ENCODE measurements around the gene LPAR1.

Gene LPAR1

DNA sequence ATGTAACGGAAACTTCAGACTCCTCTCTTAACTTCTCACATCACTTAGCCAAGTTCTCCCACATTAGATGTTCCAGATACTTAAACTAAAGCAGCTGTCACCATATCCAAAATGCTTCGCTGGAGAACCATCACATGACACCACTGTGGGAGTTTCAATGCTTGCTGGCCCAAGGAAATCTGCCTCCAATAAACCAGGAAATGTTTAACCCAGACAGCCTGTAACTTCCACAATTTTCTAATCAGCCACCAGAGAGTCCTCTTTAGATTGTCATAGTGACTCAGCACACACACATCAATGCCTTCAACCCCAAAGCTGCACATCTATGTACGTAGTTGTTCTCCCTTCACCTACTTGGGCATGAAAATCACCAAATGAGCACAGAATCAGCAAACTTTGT, 118.7 kb downstream of the LPAR1 start:
- DNase-seq (ENCODE audit: low read depth): peak; percentile 96

DNA sequence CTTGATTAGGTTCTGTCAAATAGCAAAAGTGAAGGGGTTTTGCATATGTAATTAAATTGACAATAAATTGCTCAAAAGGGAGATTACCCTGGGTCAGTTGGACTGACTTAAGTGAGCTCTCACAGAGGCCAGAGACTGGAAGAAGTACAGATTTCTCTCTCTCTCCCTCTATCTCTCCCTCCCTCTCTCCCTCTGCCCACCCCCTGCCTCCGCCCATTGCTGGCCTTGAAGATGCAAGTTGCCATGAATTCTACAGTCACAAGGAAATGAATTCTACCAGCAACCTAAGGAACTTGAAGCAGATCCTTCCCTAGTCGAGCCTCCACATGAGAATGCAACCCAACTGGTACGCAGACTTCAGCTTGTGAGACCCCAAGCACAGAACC, 119.2 kb downstream of the LPAR1 start:
- no peak for DNase-seq (ENCODE audit: low read depth)

DNA sequence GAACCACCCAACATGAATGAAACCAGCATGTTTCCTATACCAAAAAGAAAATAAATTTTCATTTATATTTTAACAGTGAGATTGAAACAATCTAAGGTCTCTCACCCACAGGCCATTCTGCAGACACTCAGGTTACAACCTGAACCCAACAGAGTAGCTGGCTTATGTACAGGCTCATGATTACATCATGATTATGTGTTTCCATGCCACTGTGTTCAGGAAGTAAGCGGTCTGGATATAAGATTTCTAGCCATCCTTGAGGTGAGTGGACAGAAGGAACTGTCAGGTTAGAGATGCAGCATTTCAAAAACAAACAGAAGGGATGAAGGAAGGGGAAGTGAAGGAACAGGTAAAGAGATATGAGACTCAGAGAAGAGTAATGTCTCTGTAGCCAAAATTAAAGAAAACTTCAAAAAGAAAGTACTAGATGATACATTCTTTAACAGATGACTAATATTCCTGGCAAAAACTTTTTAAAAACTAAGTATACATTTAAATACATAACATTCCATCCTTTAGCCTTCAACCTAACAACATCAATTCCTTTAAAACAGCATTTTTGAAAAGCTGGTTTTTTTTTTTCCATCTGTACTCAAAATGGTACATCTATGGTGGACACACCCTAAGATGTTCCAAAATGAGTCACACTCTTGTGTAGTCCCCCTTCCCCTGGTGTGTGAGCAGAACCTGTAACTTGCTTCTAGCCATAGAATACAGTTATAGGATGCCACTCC, 119.8 kb downstream of the LPAR1 start:
- peak; percentile 84 for DNase-seq (ENCODE audit: low read depth)

DNA sequence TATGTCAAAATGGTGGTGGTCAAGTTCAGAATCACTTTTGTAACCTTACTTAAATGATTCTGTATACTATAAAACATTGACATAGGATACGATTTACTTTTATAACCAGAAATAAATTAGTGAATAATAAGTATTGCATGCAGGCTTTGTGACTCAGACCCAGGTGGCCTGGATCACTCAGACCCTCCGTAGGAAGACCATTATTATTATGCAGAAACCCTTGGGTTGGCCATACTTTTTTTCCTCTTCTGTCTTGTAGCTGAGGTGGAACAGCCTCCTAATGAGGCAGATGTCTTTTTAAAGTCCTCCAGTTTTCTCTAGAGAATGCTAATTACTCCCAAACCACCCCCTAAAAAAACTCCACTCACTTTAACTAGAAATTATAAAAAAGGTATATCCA, 121.9 kb downstream of the LPAR1 start:
- DNase-seq (ENCODE audit: low read depth): no peak

DNA sequence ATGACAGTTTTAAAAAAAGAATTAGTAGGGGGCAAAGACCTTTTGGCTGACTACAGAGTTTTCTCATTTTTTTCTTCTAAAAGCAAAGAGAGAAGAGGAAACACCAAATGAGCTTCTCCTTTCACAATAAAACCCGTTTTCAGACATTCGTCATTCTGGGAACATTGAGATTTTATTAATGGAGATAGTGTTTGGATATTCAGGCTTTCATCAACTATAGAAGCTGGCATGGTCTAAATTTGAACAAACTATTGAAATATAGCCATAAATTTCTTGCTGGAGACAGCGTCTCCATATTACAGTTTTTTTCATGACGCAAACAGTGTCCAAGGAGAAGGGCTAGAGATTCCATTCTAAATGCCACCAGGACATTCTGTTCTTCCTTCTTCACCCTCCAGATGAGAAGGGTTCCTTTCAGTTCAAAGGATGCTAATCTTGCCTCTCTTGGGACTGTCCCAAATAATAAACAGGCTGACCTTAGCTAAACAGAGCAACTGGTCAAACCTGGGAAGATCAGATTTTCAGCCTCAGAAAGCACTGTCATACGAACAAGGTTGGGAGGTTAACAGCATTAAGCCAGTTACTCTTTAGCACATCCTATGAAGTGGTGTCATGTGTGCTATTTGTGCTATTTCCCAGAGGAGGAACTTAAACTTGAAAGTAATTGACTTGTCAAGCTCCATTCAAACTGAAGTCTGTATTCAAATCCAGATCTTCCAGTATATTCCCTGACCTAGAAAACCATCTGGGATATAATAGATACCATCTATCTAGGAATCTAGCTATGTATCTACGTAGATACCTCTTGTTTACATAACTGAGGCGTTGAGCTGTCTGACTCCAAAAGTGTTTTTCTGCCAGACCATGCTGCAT, 125.6 kb downstream of the LPAR1 start:
- peak; percentile 75 for DNase-seq (ENCODE audit: low read depth)

DNA sequence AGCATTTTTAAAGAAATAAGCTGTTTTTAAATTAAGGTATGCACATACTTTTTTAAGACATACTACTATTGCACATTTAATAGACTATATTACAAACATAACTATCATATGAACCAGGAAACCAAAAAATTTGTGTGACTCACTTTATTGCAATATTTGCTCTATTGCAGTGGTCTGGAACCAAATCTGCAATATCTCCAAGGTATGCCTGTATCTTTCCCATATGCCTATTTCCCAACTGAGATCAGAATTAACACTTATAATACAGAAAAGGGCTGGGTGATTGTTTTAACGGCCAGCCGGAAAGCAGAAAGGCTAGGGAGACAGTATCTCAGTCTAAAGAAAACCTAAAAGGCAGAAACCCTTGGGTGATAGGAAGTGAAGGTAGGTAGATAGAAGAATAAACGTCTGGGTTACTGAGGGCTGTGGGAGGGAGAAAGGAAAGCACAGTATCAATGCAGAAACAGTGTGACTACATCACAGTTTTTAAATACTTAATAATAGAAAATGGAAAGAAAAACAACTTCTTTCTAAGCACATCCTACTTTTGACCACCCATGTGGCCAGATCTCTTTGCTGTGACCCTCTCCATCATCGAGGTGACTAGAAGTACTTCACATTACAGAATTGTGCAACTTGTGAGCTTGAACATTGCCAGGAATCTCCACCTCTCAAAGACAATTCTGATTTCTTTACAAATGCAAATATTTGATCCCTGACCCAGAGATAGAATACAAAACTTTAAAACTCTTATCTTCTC, 126.4 kb downstream of the LPAR1 start:
- peak; percentile 77 for DNase-seq (ENCODE audit: low read depth)

DNA sequence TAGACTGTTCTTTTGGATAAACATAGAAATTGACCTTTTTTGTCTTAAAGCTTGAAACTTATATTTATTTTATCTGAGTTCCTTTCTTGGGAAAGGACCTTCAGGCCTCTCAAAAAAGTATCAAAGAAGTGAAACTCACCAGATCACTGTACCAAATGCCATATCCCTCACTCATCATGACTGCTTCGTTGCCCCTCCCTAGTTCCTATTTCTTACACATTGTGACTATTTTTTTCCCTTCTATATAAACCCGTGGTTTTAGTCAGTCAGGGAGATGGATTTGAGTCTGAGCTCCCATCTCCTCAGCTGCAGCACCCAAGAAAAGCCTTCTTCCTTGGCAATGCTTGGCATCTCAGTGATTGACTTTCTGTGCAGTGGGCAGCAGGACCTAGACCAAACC, 129.4 kb downstream of the LPAR1 start:
- no peak for DNase-seq (ENCODE audit: low read depth)

DNA sequence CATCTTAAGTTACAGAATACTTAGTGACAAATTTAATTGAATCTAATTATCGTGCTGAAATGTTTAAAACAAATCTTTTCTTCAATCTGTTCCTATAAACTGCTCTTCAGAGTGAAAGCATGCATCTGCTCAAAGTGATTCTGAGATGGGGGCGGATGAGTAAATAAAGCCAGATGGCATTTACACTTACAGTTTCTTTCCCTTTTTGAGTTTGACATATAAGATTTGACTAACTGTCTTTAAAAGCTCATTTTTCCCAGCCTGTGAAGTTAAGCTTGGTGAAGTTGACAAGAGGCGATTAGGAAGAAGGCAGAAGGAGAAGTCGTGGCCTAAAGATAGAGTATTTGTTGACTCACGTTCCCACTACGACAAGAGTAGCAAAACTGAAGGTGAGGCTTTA, 137.4 kb downstream of the LPAR1 start:
- DNase-seq (ENCODE audit: low read depth): peak; percentile 58

DNA sequence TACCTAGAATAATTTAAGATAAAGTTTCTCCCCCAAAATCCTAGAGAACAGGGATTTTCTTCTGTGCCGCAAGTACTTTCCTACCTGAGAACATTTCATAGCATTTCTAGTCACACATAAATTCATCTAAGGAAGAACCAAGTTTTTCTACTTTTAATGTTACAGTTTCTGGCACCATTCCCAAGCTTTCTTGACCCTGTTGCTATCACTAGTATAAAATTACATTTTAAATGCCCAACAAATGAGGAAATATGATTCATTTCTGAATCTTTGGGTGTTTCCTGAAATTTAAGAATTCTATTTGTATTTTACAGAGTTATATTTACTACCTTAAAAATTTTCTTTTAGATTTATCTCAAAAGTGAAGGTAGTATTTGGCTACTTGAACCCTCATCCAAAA, 137.8 kb downstream of the LPAR1 start:
- peak; percentile 52 for DNase-seq (ENCODE audit: low read depth)

DNA sequence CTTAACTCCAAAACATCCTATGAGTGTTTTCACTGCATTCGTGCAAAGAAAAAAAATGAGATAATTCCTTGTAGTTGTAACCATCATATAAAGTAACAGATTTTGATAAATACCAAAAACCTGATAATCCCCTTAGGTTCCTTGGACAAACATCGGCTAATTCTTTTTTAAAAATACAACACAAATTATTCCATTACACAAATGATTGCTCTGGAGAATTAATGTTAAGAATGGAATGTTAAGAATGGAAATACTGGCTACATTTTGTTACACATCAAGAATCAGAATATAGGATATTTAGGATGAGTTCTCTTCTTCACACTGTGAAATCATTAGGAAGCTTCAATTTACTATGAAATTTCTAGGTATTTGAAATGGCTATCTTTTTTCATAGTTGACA, 139.4 kb downstream of the LPAR1 start:
- DNase-seq (ENCODE audit: low read depth): no peak

DNA sequence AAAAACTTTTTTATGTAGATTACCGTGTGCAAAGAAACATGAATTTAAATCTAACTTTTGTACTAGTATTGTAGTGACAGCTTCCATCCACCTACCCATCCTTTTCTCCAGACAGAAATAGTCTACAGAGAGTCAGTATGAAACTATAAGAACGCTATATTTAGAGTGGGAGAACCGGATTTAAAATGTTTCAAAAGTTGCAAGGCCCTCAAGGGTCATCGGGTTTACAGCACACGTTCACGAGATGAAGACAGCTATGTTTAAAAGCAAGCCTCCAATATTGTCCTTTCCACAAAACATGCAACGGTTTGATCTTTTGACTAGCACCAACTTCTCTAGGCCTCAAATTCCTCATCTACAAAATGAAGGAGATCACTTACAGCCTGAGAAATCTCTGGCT, 139.9 kb downstream of the LPAR1 start:
- no peak for DNase-seq (ENCODE audit: low read depth)

DNA sequence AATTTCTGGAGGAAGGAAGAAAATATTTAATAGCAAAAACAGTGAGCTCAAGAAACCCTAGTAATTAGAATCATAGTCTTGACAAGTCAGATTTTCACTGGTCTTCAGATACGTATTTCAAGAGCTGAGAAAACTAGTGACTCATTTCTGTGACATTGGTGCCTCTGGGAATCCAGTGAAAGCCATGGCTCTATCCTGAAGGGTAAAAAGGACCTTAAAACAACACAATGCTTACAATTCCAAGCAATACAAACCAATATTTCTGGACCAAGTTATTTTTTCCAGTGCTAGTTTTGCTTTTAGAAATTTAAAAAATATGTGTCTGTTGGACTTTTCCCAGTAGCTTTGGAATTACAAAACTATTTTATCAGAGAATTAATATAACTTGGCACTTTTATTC, 140.3 kb downstream of the LPAR1 start:
- peak; percentile 86 for DNase-seq (ENCODE audit: low read depth)

DNA sequence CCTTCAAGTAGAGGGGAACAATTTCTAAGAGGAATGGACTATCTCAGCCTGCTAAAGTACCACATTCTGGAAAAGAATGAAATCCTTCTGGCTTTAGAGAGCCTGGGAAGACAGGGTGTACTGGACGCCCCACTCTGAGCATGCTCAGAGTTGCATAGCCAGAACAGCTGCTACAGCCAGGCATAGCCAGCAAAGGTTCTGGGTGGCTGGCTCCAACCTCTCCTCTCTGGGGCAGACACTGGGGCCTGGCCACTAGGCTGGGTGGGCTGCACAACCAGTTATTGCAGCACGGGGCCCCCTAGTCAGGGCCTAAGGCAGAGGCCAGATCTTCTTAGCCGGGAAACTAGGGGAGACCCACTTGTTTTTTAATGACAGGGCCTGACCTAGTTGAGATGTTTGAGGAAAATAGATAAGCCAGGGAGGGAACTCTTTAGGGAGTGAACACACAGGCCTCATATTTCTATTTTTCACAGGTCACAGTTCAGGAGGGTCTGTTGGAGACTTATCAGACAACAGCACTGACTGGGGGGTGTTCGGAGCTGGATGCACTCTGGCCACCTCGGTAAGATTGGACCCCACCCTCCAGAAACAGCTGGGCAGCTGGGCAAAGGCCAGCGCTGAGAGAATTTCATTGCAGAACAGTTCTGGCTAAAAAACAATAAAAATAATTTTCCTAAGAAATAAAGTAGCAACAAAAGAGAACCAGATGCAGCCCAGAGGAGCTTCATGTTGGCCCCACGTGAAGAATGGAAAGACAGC, 142.9 kb downstream of the LPAR1 start:
- DNase-seq (ENCODE audit: low read depth): no peak

DNA sequence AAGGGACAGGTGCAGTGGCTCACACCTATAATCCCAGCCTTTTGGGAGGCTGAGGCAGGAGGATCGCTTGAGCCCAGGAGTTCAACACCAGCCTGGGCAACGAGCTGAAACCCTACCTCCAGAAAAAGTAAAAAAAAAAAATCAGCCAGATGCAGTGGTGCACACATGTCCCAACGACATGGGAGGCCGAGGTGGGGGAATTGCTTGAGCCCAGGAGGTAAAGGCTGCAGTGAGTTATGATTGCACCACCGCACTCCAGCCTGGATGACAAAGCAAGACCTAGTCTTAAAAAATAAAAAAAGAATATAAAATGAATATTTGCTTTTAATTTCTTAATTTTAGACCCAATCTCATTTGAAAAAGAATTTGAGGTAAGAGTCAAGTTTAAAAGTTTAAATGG, 143.5 kb downstream of the LPAR1 start:
- DNase-seq (ENCODE audit: low read depth): no peak

DNA sequence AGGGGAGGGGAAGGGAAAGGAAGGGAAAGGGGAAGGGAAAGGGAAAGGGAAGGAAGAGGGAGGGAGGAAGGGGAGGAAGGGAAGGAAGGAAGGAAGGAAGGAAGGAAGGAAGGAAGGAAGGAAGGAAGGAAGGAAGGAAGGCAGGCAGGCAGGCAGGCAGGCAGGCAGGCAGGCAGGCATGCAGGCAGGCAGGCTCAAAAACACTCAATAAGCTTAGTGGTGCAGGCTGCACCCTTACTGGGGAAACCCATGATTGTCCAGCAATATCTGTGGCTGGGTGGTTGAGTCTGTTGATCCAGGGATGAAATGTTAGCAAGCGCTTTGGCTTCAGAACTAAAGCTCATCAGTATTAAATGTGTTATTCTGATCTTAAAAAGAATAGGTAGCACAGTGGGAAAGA, 145.6 kb downstream of the LPAR1 start:
- DNase-seq (ENCODE audit: low read depth): no peak

DNA sequence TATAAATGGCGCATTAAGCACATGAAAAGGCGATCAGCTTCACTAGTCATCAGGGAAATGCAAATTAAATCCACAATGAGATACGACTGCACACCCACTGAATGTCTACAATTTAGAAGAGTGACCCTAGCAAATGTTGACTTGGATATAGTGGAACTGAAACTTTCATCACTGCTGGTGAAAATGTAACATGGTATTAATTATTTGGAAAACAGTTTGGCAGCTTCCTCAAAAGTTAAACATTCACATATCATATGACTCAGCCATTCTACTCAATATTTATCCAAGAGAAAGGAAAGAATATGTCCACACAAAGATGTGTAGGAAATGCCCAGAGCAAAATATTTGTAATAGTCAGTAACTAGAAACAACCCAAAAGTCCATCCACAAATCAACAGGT, 146.5 kb downstream of the LPAR1 start:
- DNase-seq (ENCODE audit: low read depth): peak; percentile 72

DNA sequence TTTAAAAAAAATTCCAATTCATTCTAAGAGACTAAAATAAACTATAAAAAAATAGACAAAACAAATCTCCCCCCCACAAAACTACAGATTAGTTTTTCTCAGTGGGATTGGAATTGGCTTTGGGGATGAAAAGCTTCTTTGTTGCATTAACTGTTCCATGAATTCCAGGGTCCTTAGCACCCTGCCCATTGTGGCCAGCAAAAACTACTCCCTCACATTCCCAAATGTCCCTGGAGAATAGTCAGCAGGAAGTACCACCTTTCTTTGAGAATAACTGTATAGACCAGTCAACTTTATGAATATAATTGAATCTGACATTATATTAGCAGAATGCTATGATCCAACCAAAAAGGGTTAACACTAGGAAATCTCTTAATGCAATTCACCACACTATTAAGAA, 147.9 kb downstream of the LPAR1 start:
- DNase-seq (ENCODE audit: low read depth): no peak

DNA sequence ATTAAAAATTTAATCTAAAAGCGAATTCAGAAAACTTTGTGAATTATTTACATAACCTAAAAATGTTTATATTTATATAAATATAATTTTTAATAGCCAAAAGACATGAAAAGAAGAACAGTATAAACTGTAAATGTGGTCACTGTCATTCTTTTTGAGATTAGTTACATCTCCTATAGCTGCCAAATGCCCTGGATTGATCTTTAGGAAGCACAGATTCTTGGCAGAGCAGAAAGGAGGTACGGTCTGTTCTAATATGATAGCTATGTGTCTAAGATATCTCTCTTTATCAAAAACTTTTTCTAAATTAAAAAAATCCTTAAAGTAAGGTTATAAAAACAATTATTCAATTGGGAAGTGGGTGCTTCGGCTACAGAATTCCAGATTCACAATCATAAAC, 151.0 kb downstream of the LPAR1 start:
- no peak for DNase-seq (ENCODE audit: low read depth)

DNA sequence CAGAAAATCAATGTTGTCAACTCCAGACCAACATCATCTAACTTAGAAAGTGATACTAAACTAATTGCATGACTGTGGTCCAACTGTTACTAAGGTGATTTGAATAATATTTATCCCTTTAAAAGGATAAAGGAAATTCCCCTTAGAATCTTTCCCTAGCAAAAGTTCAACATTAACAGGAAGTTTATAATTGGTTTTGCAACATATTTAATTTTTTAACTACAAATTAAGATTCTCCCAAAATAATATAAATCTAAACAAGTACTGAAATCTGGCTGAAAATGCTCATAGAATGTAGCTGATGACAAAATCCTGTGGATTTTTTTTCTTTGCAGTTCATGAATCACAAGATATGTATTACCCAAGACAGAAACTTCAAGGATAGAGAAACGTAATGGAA, 151.4 kb downstream of the LPAR1 start:
- peak; percentile 52 for DNase-seq (ENCODE audit: low read depth)

DNA sequence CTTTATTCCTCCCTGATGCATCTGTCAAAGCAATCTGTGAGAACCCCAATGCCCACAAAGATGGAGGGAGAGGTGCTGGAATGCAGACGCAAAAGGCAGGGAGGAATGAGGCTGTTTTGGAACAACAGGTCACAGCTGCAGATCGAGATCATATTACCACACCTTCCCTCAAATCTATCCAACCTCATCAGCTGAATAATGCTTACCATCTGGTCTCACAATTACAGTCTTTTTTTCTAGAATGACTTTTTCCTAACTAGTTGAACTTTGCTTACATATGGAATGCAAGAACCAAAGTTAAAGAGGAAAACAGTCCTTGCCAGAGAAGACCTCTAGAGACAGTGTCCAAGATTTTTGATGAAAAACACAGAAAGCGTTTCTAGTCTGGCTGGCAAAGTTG, 158.1 kb downstream of the LPAR1 start:
- peak; percentile 81 for DNase-seq (ENCODE audit: low read depth)

DNA sequence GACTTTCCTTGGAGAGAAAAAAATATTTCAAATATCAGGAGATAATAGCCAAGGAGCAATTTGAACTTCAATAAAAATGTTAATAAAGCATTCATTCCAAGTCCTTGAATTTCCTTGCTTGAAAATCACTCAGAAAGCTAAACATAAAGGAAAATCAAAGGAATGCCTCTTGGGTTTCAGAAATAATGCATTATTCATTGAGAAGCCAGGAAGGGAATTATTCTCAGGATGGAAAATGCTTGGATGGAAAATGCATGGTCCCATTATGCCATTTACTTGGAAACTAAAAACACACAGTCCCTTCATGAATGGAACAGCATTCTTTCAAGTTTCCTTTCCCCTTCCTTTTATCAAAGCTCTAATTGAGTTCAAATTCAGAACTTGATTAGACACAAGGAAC, 160.9 kb downstream of the LPAR1 start:
- no peak for DNase-seq (ENCODE audit: low read depth)

DNA sequence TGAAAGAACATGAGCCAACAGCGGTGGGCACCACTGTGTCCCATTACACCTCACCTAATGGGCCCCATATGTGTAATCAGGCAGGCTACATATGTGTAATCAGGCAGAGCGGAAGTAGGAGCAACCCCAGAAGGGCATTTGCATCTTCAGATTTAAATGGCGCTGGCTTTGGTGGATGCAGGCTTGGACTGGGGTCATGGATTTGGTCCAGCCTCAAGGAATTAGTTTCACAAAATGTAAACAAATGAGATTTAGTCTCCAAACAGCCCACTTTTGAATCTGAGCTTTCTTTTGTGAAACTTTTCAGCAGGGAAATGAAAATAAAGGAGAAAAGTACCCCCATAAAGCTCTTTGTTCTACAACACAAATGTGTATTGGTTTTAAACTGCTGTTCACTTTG, 161.3 kb downstream of the LPAR1 start:
- no peak for DNase-seq (ENCODE audit: low read depth)

All from EH (cell line).